ENCODE measurements around the gene SOWAHC.

- TF ChIP-seq, protein P1, sequence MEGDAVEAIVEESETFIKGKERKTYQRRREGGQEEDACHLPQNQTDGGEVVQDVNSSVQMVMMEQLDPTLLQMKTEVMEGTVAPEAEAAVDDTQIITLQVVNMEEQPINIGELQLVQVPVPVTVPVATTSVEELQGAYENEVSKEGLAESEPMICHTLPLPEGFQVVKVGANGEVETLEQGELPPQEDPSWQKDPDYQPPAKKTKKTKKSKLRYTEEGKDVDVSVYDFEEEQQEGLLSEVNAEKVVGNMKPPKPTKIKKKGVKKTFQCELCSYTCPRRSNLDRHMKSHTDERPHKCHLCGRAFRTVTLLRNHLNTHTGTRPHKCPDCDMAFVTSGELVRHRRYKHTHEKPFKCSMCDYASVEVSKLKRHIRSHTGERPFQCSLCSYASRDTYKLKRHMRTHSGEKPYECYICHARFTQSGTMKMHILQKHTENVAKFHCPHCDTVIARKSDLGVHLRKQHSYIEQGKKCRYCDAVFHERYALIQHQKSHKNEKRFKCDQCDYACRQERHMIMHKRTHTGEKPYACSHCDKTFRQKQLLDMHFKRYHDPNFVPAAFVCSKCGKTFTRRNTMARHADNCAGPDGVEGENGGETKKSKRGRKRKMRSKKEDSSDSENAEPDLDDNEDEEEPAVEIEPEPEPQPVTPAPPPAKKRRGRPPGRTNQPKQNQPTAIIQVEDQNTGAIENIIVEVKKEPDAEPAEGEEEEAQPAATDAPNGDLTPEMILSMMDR (IDR thresholded peaks at IDR 0.05; ENCODE audit: low read depth, low read length), result no peak
- no peak for TF ChIP-seq POLR2A (IDR thresholded peaks at IDR 0.05; ENCODE audit: extremely low read depth, insufficient read length)
- TF ChIP-seq, protein P2, sequence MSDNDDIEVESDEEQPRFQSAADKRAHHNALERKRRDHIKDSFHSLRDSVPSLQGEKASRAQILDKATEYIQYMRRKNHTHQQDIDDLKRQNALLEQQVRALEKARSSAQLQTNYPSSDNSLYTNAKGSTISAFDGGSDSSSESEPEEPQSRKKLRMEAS (IDR thresholded peaks at IDR 0.05; ENCODE audit: low read depth, low read length), result no peak
Measured at GRCh38 chr2:109649736-109650695, 35.9 kb downstream of the SOWAHC start.

Data from NB4 (cell line).